Upper lobe of left lung (tissue), 6 donors: ENCODE data around the gene COPS7B. TPM values are rescaled to one million over a fixed set of nuclear protein-coding genes. Genes with fewer than 3 reads are reported as not detected.

Experiments
- ATAC-seq, 2 donors: fragments of 200-7000 bp; cut with Tn5 transposase; one replicate each; pipeline ENCODE4 v1.9.1; 2022; ENCODE audit warnings: mild to moderate bottlenecking in 2 of 2, moderate library complexity in 2 of 2; ENCODE audit not compliant: low FRiP score in 2 of 2
- DNase-seq, 2 donors: peaks; one replicate each; pipeline ENCODE4 v3.0.0-alpha.2; 2019 to 2020
- H3K27ac ChIP-seq, 4 donors: fragments of 200-600 bp; sonication (generic); one replicate each; pipeline ENCODE4 v1.5.1; 2016 to 2019
- H3K27me3 ChIP-seq, 4 donors: fragments of 200-600 bp; sonication (generic); one replicate each; pipeline ENCODE4 v1.5.1; 2017 to 2019
- H3K36me3 ChIP-seq, 4 donors: fragments of 200-600 bp; sonication (generic); one replicate each; pipeline ENCODE4 v1.5.1; 2016 to 2019
- H3K4me1 ChIP-seq, 4 donors: fragments of 200-600 bp; sonication (generic); one replicate each; pipeline ENCODE4 v1.5.1; 2018 to 2019
- H3K4me3 ChIP-seq, 4 donors: fragments of 200-600 bp; sonication (generic); one replicate each; pipeline ENCODE4 v1.5.1; 2017 to 2019; ENCODE audit warnings: mild to moderate bottlenecking in 2 of 4, moderate library complexity in 1 of 4
- H3K9me3 ChIP-seq, 4 donors: fragments of 200-600 bp; sonication (generic); one replicate each; pipeline ENCODE4 v1.5.1; 2018 to 2019
- CTCF ChIP-seq, 6 experiments: fragments of 450-650 bp in 4 of 6; fragments of 200-600 bp in 2 of 6; sonication (generic) in 2 of 6; IDR thresholded peaks; one replicate each; pipeline ENCODE4 v1.5.1; 2016 to 2019; ENCODE audit warnings: antibody characterized with exemption in 6 of 6
- EP300 ChIP-seq, 4 donors: sonication (generic); formaldehyde crosslinking; IDR thresholded peaks; one replicate each; pipeline ENCODE4 v1.5.1; 2017; ENCODE audit warnings: antibody characterized with exemption in 4 of 4, control low read depth in 2 of 4
- POLR2A ChIP-seq, 4 donors: fragments of 450-650 bp; IDR thresholded peaks; one replicate each; pipeline ENCODE4 v1.5.1; 2016 to 2017; ENCODE audit warnings: antibody characterized with exemption in 4 of 4, mild to moderate bottlenecking in 2 of 4
- POLR2AphosphoS5 ChIP-seq, 2 donors: sonication (generic); formaldehyde crosslinking; IDR thresholded peaks; one replicate each; pipeline ENCODE4 v1.5.1; 2017; ENCODE audit warnings: antibody characterized with exemption in 2 of 2
- WGBS, 2 donors: methylation state at CpG; one replicate each; pipeline ENCODE4 v1.1.5; 2017 to 2018; 5-methylcytosine and 5-hydroxymethylcytosine counted together
- total RNA-seq, 6 donors: library from RNA; depleted of rRNA in 4 of 6; stranded (reverse); fragments of >200 nt in 4 of 6; gene quantifications; one replicate each; pipeline versions ENCODE4 v1.1.0 to v1.2.1, GENCODE V29; 2016 to 2021
- donor health status: DM: no; HTN: no; CAD: no; lungs with moderate emphysema.
- donor health status: DM: no; HTN: yes; CAD: no; lungs with severe emphysema.

COPS7B gene
- total RNA-seq, 6 donors from 2014 or later: 23.1 to 91.1 (median 28.2) TPM

GRCh38 chr2:231803501-231804138 is 17.4 kb downstream of the COPS7B start:
- 96 to 97% methylated on average over 9 of the region's 9 CpGs for WGBS, 2 donors
- H3K27me3 ChIP-seq: no peaks in the 10 kb centered on the region
- no peak overlapping the region for H3K27ac ChIP-seq
- H3K4me3 ChIP-seq: no peak overlapping the region
- H3K36me3 ChIP-seq: peaks cover 18 to 76% (median 52%) of the 10 kb centered on the region in 4 donors
- H3K9me3 ChIP-seq: no peaks in the 10 kb centered on the region
- DNase-seq: peak in 1 of 2 donors; percentile 5
- TF ChIP-seq EP300 (IDR thresholded peaks at IDR 0.05): no peak
- TF ChIP-seq CTCF (IDR thresholded peaks at IDR 0.05): no peak
- TF ChIP-seq POLR2AphosphoS5 (IDR thresholded peaks at IDR 0.05): no peak
- no peak for TF ChIP-seq POLR2A (IDR thresholded peaks at IDR 0.05)
- no peaks in the 10 kb centered on the region for H3K4me1 ChIP-seq
- no peak for ATAC-seq

- 85 to 87% methylated on average over 2 of the region's 2 CpGs for WGBS, 2 donors
- H3K27ac ChIP-seq: no peak overlapping the region
- no peaks in the 10 kb centered on the region for H3K4me1 ChIP-seq
- DNase-seq: no peak
- H3K4me3 ChIP-seq: no peak overlapping the region
- ATAC-seq: no peak
- no peaks in the 10 kb centered on the region for H3K27me3 ChIP-seq
- no peak for TF ChIP-seq EP300 (IDR thresholded peaks at IDR 0.05)
- no peak for TF ChIP-seq POLR2AphosphoS5 (IDR thresholded peaks at IDR 0.05)
- no peak for TF ChIP-seq CTCF (IDR thresholded peaks at IDR 0.05)
- no peak for TF ChIP-seq POLR2A (IDR thresholded peaks at IDR 0.05)
- H3K9me3 ChIP-seq: no peaks in the 10 kb centered on the region
- peaks cover 11 to 69% (median 51%) of the 10 kb centered on the region in 4 donors for H3K36me3 ChIP-seq
Observed at GRCh38 chr2:231807020-231807419, 20.8 kb downstream of the COPS7B start.

- H3K4me3 ChIP-seq: no peak overlapping the region
- H3K36me3 ChIP-seq: peaks cover 11 to 56% (median 35%) of the 10 kb centered on the region in 4 donors
- TF ChIP-seq POLR2AphosphoS5 (IDR thresholded peaks at IDR 0.05) (no peak), EP300 (IDR thresholded peaks at IDR 0.05) (no peak), CTCF (IDR thresholded peaks at IDR 0.05) (no peak), POLR2A (IDR thresholded peaks at IDR 0.05) (no peak)
- H3K27ac ChIP-seq: no peak overlapping the region
- ATAC-seq: no peak
- no peak for DNase-seq
- no peaks in the 10 kb centered on the region for H3K9me3 ChIP-seq
- H3K4me1 ChIP-seq: no peaks in the 10 kb centered on the region
- H3K27me3 ChIP-seq: no peaks in the 10 kb centered on the region
Observed at GRCh38 chr2:231810905-231811304, 24.7 kb downstream of the COPS7B start.

GRCh38 chr2:231816327-231817026 is 30.2 kb downstream of the COPS7B start:
- no peaks in the 10 kb centered on the region for H3K9me3 ChIP-seq
- no peak for DNase-seq
- peaks cover 0 to 12% (median 0%) of the 10 kb centered on the region in 4 donors for H3K36me3 ChIP-seq
- TF ChIP-seq POLR2A (IDR thresholded peaks at IDR 0.05) (no peak), EP300 (IDR thresholded peaks at IDR 0.05) (no peak), POLR2AphosphoS5 (IDR thresholded peaks at IDR 0.05) (no peak), CTCF (IDR thresholded peaks at IDR 0.05) (no peak)
- no peak overlapping the region for H3K4me3 ChIP-seq
- H3K27ac ChIP-seq: no peak overlapping the region
- H3K27me3 ChIP-seq: no peaks in the 10 kb centered on the region
- H3K4me1 ChIP-seq: no peaks in the 10 kb centered on the region
- 88 to 98% methylated on average over 8 of the region's 8 CpGs for WGBS, 2 donors
- no peak for ATAC-seq
